HEK293 (cell line): ENCODE measurements around the gene SEMA3G.

Source experiments
- CTCF ChIP-seq: fragments of 450-650 bp; formaldehyde crosslinking; IDR thresholded peaks from 2 replicates; pipeline ENCODE4 v1.5.1; 2016; ENCODE audit warnings: missing biosample characterization, missing genetic modification characterization
- EGR2 ChIP-seq: fragments of 450-650 bp; formaldehyde crosslinking; IDR thresholded peaks from 2 replicates; pipeline ENCODE4 v1.5.1; 2016; ENCODE audit warnings: low read depth, missing biosample characterization, missing genetic modification characterization
- REST ChIP-seq: fragments of 450-650 bp; formaldehyde crosslinking; IDR thresholded peaks from 2 replicates; pipeline ENCODE4 v1.5.1; 2016; ENCODE audit warnings: missing biosample characterization, missing genetic modification characterization
- SCRT1 ChIP-seq: fragments of 450-650 bp; formaldehyde crosslinking; IDR thresholded peaks from 2 replicates; pipeline ENCODE4 v1.5.1; 2016; ENCODE audit warnings: missing biosample characterization, missing genetic modification characterization, borderline replicate concordance
- WT1 ChIP-seq: fragments of 450-650 bp; formaldehyde crosslinking; IDR thresholded peaks from 2 replicates; pipeline ENCODE4 v1.5.1; 2016; ENCODE audit warnings: missing biosample characterization, missing genetic modification characterization
- ZBTB20 ChIP-seq: fragments of 450-650 bp; formaldehyde crosslinking; IDR thresholded peaks from 2 replicates; pipeline ENCODE4 v1.5.1; 2016; ENCODE audit warnings: missing biosample characterization, missing genetic modification characterization
- ZBTB8A ChIP-seq: fragments of 450-650 bp; formaldehyde crosslinking; IDR thresholded peaks from 2 replicates; pipeline ENCODE4 v1.5.1; 2016; ENCODE audit warnings: missing biosample characterization, missing genetic modification characterization
- ZNF114 ChIP-seq: fragments of 450-650 bp; formaldehyde crosslinking; IDR thresholded peaks from 2 replicates; pipeline ENCODE4 v1.5.0; 2017; ENCODE audit warnings: missing biosample characterization, missing genetic modification characterization
- ZNF146 ChIP-seq: fragments of 450-650 bp; formaldehyde crosslinking; IDR thresholded peaks from 2 replicates; pipeline ENCODE4 v1.5.1; 2016; ENCODE audit warnings: missing biosample characterization, missing genetic modification characterization
- ZNF311 ChIP-seq: fragments of 450-650 bp; formaldehyde crosslinking; IDR thresholded peaks from 2 replicates; pipeline ENCODE4 v1.5.1; 2017; ENCODE audit warnings: missing biosample characterization, missing genetic modification characterization, borderline replicate concordance

- no peak for TF ChIP-seq SCRT1 (tag by site-specific recombination)
- TF ChIP-seq ZBTB20 (tag by site-specific recombination), result no peak
- no peak for TF ChIP-seq ZNF311 (tag by site-specific recombination)
- no peak for TF ChIP-seq ZNF146 (tag by site-specific recombination)
- TF ChIP-seq EGR2 (tag by site-specific recombination), result no peak
- TF ChIP-seq REST, result no peak
- no peak for TF ChIP-seq ZBTB8A (tag by site-specific recombination)
- no peak for TF ChIP-seq ZNF114
- no peak for TF ChIP-seq CTCF
- no peak for TF ChIP-seq WT1 (tag by site-specific recombination)
These were observed 49.5 kb upstream of the SEMA3G start for GRCh38 chr3:52494445-52494844.
